DOHH2 (cell line): Measurements from ENCODE around the gene DOCK1.

ENCODE experiments used
- H3F3A ChIP-seq: fragments of 200-600 bp; sonication (generic), shearing (Covaris generic); 2 replicates; pipeline ENCODE4 v1.6.0; 2016; ENCODE audit warnings: antibody characterized with exemption, mild to moderate bottlenecking; ENCODE audit not compliant: control insufficient read depth, insufficient read depth
- H3K27ac ChIP-seq: fragments of 200-600 bp; sonication (generic); 2 replicates; pipeline ENCODE4 v1.5.1; 2014; ENCODE audit warnings: low read depth, mild to moderate bottlenecking, low read length, moderate library complexity
- H3K27me3 ChIP-seq: fragments of 200-600 bp; sonication (generic); 2 replicates; pipeline ENCODE4 v1.6.1; 2014; ENCODE audit warnings: mild to moderate bottlenecking, low read length, mixed read lengths; ENCODE audit not compliant: control insufficient read depth
- H3K36me3 ChIP-seq: fragments of 200-600 bp; sonication (generic); 2 replicates; pipeline ENCODE4 v1.6.1; 2014; ENCODE audit warnings: mild to moderate bottlenecking, low read length, moderate library complexity, mixed read lengths; ENCODE audit not compliant: control insufficient read depth
- H3K4me1 ChIP-seq: fragments of 200-600 bp; sonication (generic); 2 replicates; pipeline ENCODE4 v1.6.1; 2014; ENCODE audit warnings: mild to moderate bottlenecking, low read length, mixed read lengths; ENCODE audit not compliant: control insufficient read depth
- H3K4me2 ChIP-seq: fragments of 200-600 bp; sonication (generic); 2 replicates; pipeline ENCODE4 v1.6.0; 2014; ENCODE audit warnings: mild to moderate bottlenecking, low read length, moderate library complexity
- H3K4me3 ChIP-seq: fragments of 200-600 bp; sonication (generic); 2 replicates; pipeline ENCODE4 v1.5.1; 2014; ENCODE audit warnings: mild to moderate bottlenecking, low read length, mixed read lengths
- H3K79me2 ChIP-seq: fragments of 200-600 bp; sonication (generic); 2 replicates; pipeline ENCODE4 v1.6.1; 2014; ENCODE audit warnings: mild to moderate bottlenecking, low read length, mixed read lengths; ENCODE audit not compliant: control insufficient read depth
- H3K9me2 ChIP-seq: fragments of 200-600 bp; sonication (generic); replicated peaks from 2 replicates; pipeline ENCODE4 v1.6.1; 2014; ENCODE audit warnings: mild to moderate bottlenecking, low read length, mixed read lengths; ENCODE audit not compliant: control insufficient read depth
- H3K9me3 ChIP-seq: fragments of 200-600 bp; sonication (generic); 2 replicates; pipeline ENCODE4 v1.6.1; 2014; ENCODE audit warnings: antibody characterized with exemption, low read length, mixed read lengths; ENCODE audit not compliant: control insufficient read depth, insufficient read depth
- H4K20me1 ChIP-seq: fragments of 200-600 bp; sonication (generic); 2 replicates; pipeline ENCODE4 v1.6.0; 2014; ENCODE audit warnings: low read depth, mild to moderate bottlenecking, antibody characterized with exemption, low read length, moderate library complexity; ENCODE audit not compliant: control insufficient read depth, insufficient read depth
- CTCF ChIP-seq: fragments of 200-600 bp; sonication (generic); IDR thresholded peaks from one replicate; pipeline ENCODE4 v1.5.1; 2014; ENCODE audit warnings: antibody characterized with exemption, mild to moderate bottlenecking, low read depth, low read length; ENCODE audit not compliant: poor library complexity, severe bottlenecking
- EZH2phosphoT487 ChIP-seq: fragments of 200-600 bp; sonication (generic); IDR thresholded peaks from 2 replicates; pipeline ENCODE4 v1.6.1; 2017; ENCODE audit warnings: borderline replicate concordance, mild to moderate bottlenecking, antibody characterized with exemption, low read length, moderate library complexity, mixed read lengths

The DOCK1 gene

DNA sequence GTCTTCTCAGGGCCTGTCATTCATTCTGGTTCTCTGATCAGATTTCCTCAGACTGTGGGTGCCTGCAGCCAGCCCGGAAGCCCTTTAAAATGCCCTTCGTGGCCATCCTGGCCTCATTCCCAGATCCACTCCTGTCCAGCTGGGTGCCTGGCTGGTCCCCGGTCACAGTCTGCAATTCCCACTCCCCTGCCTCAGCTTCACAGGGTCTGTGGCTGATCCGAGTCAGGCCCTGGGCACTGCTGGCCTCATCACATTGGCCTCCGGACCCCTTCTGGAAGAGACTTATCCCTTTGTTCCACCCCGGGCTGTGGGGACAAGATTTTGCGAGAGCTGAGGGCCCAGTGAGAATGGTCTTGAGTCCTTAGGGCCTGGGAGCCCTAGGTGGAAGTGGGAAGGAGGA lies 12.1 kb downstream of the DOCK1 start:
- Histone ChIP-seq H3F3A (no peaks in the 10 kb centered on the region), H3K36me3 (no peaks in the 10 kb centered on the region), H3K4me1 (no peaks in the 10 kb centered on the region), H3K4me3 (no peak overlapping the region), H4K20me1 (no peaks in the 10 kb centered on the region), H3K27ac (no peak overlapping the region), H3K9me2 (no peaks in the 10 kb centered on the region), H3K27me3 (no peaks in the 10 kb centered on the region), H3K79me2 (no peaks in the 10 kb centered on the region), H3K9me3 (no peaks in the 10 kb centered on the region), H3K4me2 (no peak overlapping the region)
- no peak for TF ChIP-seq EZH2phosphoT487
- TF ChIP-seq CTCF, result no peak

GRCh38 chr10:126917975-126918908 lies 13.0 kb downstream of the DOCK1 start:
- Histone ChIP-seq H3F3A (no peaks in the 10 kb centered on the region), H4K20me1 (no peaks in the 10 kb centered on the region), H3K27ac (no peak overlapping the region), H3K4me1 (no peaks in the 10 kb centered on the region), H3K27me3 (no peaks in the 10 kb centered on the region), H3K4me2 (no peak overlapping the region), H3K36me3 (no peaks in the 10 kb centered on the region), H3K9me2 (no peaks in the 10 kb centered on the region), H3K4me3 (no peak overlapping the region), H3K9me3 (no peaks in the 10 kb centered on the region), H3K79me2 (no peaks in the 10 kb centered on the region)
- TF ChIP-seq EZH2phosphoT487, result no peak
- TF ChIP-seq CTCF, result no peak

- H3K36me3 ChIP-seq, result no peaks in the 10 kb centered on the region
- TF ChIP-seq EZH2phosphoT487, result no peak
- TF ChIP-seq CTCF, result no peak
- H3K27ac ChIP-seq, result no peak overlapping the region
- no peaks in the 10 kb centered on the region for H3K4me1 ChIP-seq
- no peak overlapping the region for H3K4me3 ChIP-seq
- no peaks in the 10 kb centered on the region for H4K20me1 ChIP-seq
- H3K79me2 ChIP-seq, result no peaks in the 10 kb centered on the region
- no peaks in the 10 kb centered on the region for H3K9me2 ChIP-seq
- H3K9me3 ChIP-seq, result no peaks in the 10 kb centered on the region
- H3K27me3 ChIP-seq, result no peaks in the 10 kb centered on the region
- no peak overlapping the region for H3K4me2 ChIP-seq
- H3F3A ChIP-seq, result no peaks in the 10 kb centered on the region
Measured at GRCh38 chr10:126919426-126919825, 14.2 kb downstream of the DOCK1 start.
